Measurements from ENCODE around the gene BUB3. TPM values are rescaled to one million over a fixed set of nuclear protein-coding genes. Genes with fewer than 3 reads are reported as not detected.

Gene BUB3
- total and polyA plus RNA-seq, 2 of the 8 experiments (the other 6 are each of a cell fraction or from before 2014, with no cell fraction given), result 183 to 207 TPM

GRCh38 chr10:123140164-123140982, 13.8 kb upstream of the BUB3 start:
- no peak overlapping the region for H3K23ac ChIP-seq (ENCODE audit: insufficient read length)
- no peaks in the 10 kb centered on the region for H3K9me3 ChIP-seq (ENCODE audit: insufficient read depth in 2 of 2, low read depth in 1 of 2, low read length in 1 of 2)
- no peaks in the 10 kb centered on the region for H3K79me1 ChIP-seq (ENCODE audit: low read depth, low read length)
- H2BK12ac ChIP-seq (ENCODE audit: low read depth, low read length), result 0 out of 2 replicates have a peak overlapping the region, but pooled peaks have one; percentile 18
- no peak overlapping the region for H4K5ac ChIP-seq (ENCODE audit: insufficient read length, low read depth, low read length)
- H2BK15ac ChIP-seq (ENCODE audit: low read length), result no peak overlapping the region
- peak; percentile 66 for FAIRE-seq
- POLR2A ChIA-PET (ENCODE audit: partially characterized antibody), result interaction anchor here (2.0 to 3.4 kb wide), 2 partner anchors 8 to 9 kb away, joined by 6 to 37 read pairs; partner anchors contain the start of gene HMX2
- 0 out of 2 replicates have a peak overlapping the region, but pooled peaks have one; percentile 9 for H3K18ac ChIP-seq (ENCODE audit: extremely low read depth, low read length)
- no peak overlapping the region for H2BK120ac ChIP-seq (replicated peaks; ENCODE audit: low read depth, low read length)
- peaks cover 7% of the 10 kb centered on the region; the same call in 1 of the 2 replicates for H3K23me2 ChIP-seq (ENCODE audit: low read depth, low read length)
- CTCF ChIA-PET (ENCODE audit: partially characterized antibody), result interaction anchor here (0.8 to 4.4 kb wide), 7 partner anchors 9 to 361 kb away, joined by 3 to 37 read pairs (median 6); partner anchors contain the start of gene BUB3
- no peak overlapping the region for H3K27ac ChIP-seq (ENCODE audit: low read depth, low read length)
- H4K91ac ChIP-seq (replicated peaks; ENCODE audit: insufficient read length, low read length), result no peak overlapping the region
- no peak overlapping the region for H2AFZ ChIP-seq (ENCODE audit: low read length)
- no peak overlapping the region for H3K14ac ChIP-seq (ENCODE audit: insufficient read length)
- no peaks in the 10 kb centered on the region; a peak in 1 of 8 replicates for H3K36me3 ChIP-seq (ENCODE audit: control insufficient read depth in 2 of 4, insufficient read depth in 4 of 4, low read length in 3 of 4)
- no peak overlapping the region for H3K9ac ChIP-seq (replicated peaks in 1 of 4; ENCODE audit: extremely low read depth in 1 of 4, low read depth in 3 of 4, low read length in 3 of 4)
- no peaks in the 10 kb centered on the region for H3K79me2 ChIP-seq (ENCODE audit: control insufficient read depth in 1 of 2, insufficient read depth in 2 of 2, low read length in 2 of 2)
- no peak overlapping the region for H2AK5ac ChIP-seq (ENCODE audit: low read depth, low read length)
- no peak overlapping the region for H3K56ac ChIP-seq (replicated peaks; ENCODE audit: insufficient read length, low read depth, low read length)
- WGBS, 2 experiments (ENCODE audit: extremely low coverage in 1 of 2, insufficient coverage in 1 of 2, insufficient read length in 1 of 2, insufficient replicate concordance in 2 of 2, low coverage in 1 of 2, low lambda C conversion rate in 2 of 2, missing lambda C conversion rate in 1 of 2), result 4% methylated on average over 36 of the region's 43 CpGs; no CpG with 5 or more reads in 1 of the 2 experiments
- H4K20me1 ChIP-seq (replicated peaks in 1 of 2; ENCODE audit: control insufficient read depth in 1 of 2, insufficient read depth in 2 of 2, low read length in 2 of 2), result peaks cover 11 to 25% of the 10 kb centered on the region in 2 experiments
- peak in 1 of 2 experiments; percentile 78 for DNase-seq (ENCODE audit: low read depth in 1 of 2, low spot score in 2 of 2)
- peaks cover 87 to 100% (median 98%) of the 10 kb centered on the region in 4 experiments for H3K27me3 ChIP-seq (replicated peaks in 1 of 4; ENCODE audit: control insufficient read depth in 3 of 4, extremely low read depth in 1 of 4, insufficient read depth in 3 of 4, low read length in 3 of 4)
- peak overlapping the region; percentile 1 to 50 (median 34); a peak in 6 of 8 replicates for H3K4me3 ChIP-seq (ENCODE audit: extremely low read depth in 1 of 4, insufficient read depth in 2 of 4, low read depth in 3 of 4, low read length in 4 of 4)
- H2BK20ac ChIP-seq (ENCODE audit: low read length), result no peak overlapping the region
- peak overlapping the region; percentile 62 to 67 for H3K4me2 ChIP-seq (ENCODE audit: insufficient read depth in 1 of 2, low read depth in 2 of 2, low read length in 2 of 2)
- no peak overlapping the region; the same call in 1 of the 2 replicates for H4K8ac ChIP-seq (ENCODE audit: extremely low read depth, insufficient read depth, low read length)
- H2BK5ac ChIP-seq (ENCODE audit: low read depth, low read length), result 0 out of 2 replicates have a peak overlapping the region, but pooled peaks have one; percentile 44
- no peak overlapping the region for H3K4ac ChIP-seq (replicated peaks; ENCODE audit: insufficient read length, low read depth, low read length)
- peaks cover 2 to 44% (median 25%) of the 10 kb centered on the region in 4 experiments for H3K4me1 ChIP-seq (replicated peaks in 1 of 4; ENCODE audit: control insufficient read depth in 3 of 4, insufficient read depth in 4 of 4, low read length in 3 of 4)
- no peak for TF ChIP-seq TAF1 (IDR thresholded peaks at IDR 0.05; ENCODE audit: low read depth, low read length)
- no peak for TF ChIP-seq RXRA (IDR thresholded peaks at IDR 0.05; ENCODE audit: insufficient read depth, low read depth, low read length)
- peak; percentile 38 to 47 for TF ChIP-seq RAD21 (IDR thresholded peaks at IDR 0.05 in 1 of 2, conservative IDR thresholded peaks at IDR 0.05 in 1 of 2; ENCODE audit: low read depth in 2 of 2, low read length in 2 of 2)
- no peak for TF ChIP-seq SIN3A (conservative IDR thresholded peaks at IDR 0.05 in 1 of 2, IDR thresholded peaks at IDR 0.05 in 1 of 2; ENCODE audit: low read depth in 1 of 2, low read length in 2 of 2)
- TF ChIP-seq ASH2L (IDR thresholded peaks at IDR 0.05; ENCODE audit: low read length), result peak; percentile 21
- TF ChIP-seq SUZ12 (IDR thresholded peaks at IDR 0.05; ENCODE audit: low read length), result peak; percentile 88
- no peak for TF ChIP-seq CBX5 (IDR thresholded peaks at IDR 0.05; ENCODE audit: low read depth, low read length)
- TF ChIP-seq POLR2A (IDR thresholded peaks at IDR 0.05; ENCODE audit: control extremely low read depth in 1 of 2, low read depth in 2 of 2, low read length in 2 of 2), result no peak
- TF ChIP-seq RNF2 (IDR thresholded peaks at IDR 0.05; ENCODE audit: borderline replicate concordance, low read depth, low read length, missing control alignments, poor library complexity, severe bottlenecking), result peak; percentile 25
- TF ChIP-seq SIRT6 (IDR thresholded peaks at IDR 0.05; ENCODE audit: low read length), result no peak

All from H1 (cell line).